H1 (cell line): Measurements from ENCODE around the gene PSME2.

Experiments used
- CTCF ChIP-seq, 3 experiments: IDR thresholded peaks; 1 replicate in 2 of 3; 2 replicates in 1 of 3; pipeline versions ENCODE4 v1.5.1 to v1.6.1; 2011; ENCODE audit warnings: low read length in 3 of 3, mild to moderate bottlenecking in 3 of 3, inconsistent platforms in 2 of 3, low read depth in 1 of 3, moderate library complexity in 1 of 3; ENCODE audit not compliant: insufficient read depth in 1 of 3; ENCODE audit errors: control extremely low read depth in 1 of 3
- EP300 ChIP-seq, 2 experiments: IDR thresholded peaks; 1 replicate in 1 of 2; 2 replicates in 1 of 2; pipeline ENCODE4 v1.6.1; 2011 to 2012; ENCODE audit warnings: low read depth in 2 of 2, low read length in 2 of 2, mild to moderate bottlenecking in 2 of 2, borderline replicate concordance in 1 of 2, inconsistent platforms in 1 of 2, moderate library complexity in 1 of 2
- EZH2 ChIP-seq: fragments of 200-600 bp; sonication (generic); IDR thresholded peaks from 2 replicates; pipeline ENCODE4 v1.7.1; 2012; ENCODE audit warnings: low read depth, mild to moderate bottlenecking, moderate library complexity, low read length, inconsistent platforms; ENCODE audit not compliant: severe bottlenecking
- MAFK ChIP-seq: IDR thresholded peaks from 2 replicates; pipeline ENCODE4 v1.6.1; 2012; ENCODE audit warnings: low read depth, mild to moderate bottlenecking, improper control_type of control experiment, low read length
- MAX ChIP-seq: IDR thresholded peaks from 2 replicates; pipeline ENCODE4 v1.6.1; 2012; ENCODE audit warnings: inconsistent platforms
- POLR2A ChIP-seq, 2 experiments: IDR thresholded peaks; 1 replicate in 1 of 2; 2 replicates in 1 of 2; pipeline ENCODE4 v1.6.1; 2011; ENCODE audit warnings: low read depth in 2 of 2, low read length in 2 of 2, mild to moderate bottlenecking in 2 of 2; ENCODE audit errors: control extremely low read depth in 1 of 2
- USF2 ChIP-seq: IDR thresholded peaks from 2 replicates; pipeline ENCODE4 v1.6.1; 2011; ENCODE audit warnings: low read length, improper control_type of control experiment

- TF ChIP-seq EZH2 (no peak), POLR2A (IDR thresholded peaks at IDR 0.05; ENCODE audit: control extremely low read depth in 1 of 2, low read depth in 2 of 2, low read length in 2 of 2) (no peak), USF2 (no peak), EP300 (IDR thresholded peaks at IDR 0.05; ENCODE audit: borderline replicate concordance in 1 of 2, low read depth in 2 of 2, low read length in 2 of 2) (no peak), CTCF (IDR thresholded peaks at IDR 0.05; ENCODE audit: control extremely low read depth in 1 of 3, insufficient read depth in 1 of 3, low read depth in 1 of 3, low read length in 3 of 3) (no peak), MAFK (no peak), MAX (no peak)
Measured at GRCh38 chr14:24160499-24160849, 14.1 kb upstream of the PSME2 start.
